Vagina (tissue), 2 donors: ENCODE results near the gene ZNF484.

ENCODE experiments used
- POLR2AphosphoS5 ChIP-seq, 2 donors: sonication (generic); formaldehyde crosslinking; IDR thresholded peaks; one replicate each; pipeline ENCODE4 v1.9.0; 2017; ENCODE audit warnings: antibody characterized with exemption in 2 of 2, mild to moderate bottlenecking in 2 of 2, low read depth in 1 of 2; ENCODE audit not compliant: insufficient read depth in 1 of 2
- TF ChIP-seq, protein P1 (sequence below), 3 experiments: fragments of 450-650 bp in 2 of 3; fragments of 200-600 bp in 1 of 3; sonication (generic) in 1 of 3; IDR thresholded peaks; one replicate each; pipeline ENCODE4 v1.5.1; 2017 to 2019; ENCODE audit warnings: antibody characterized with exemption in 3 of 3, mild to moderate bottlenecking in 2 of 3, moderate library complexity in 2 of 3

DNA sequence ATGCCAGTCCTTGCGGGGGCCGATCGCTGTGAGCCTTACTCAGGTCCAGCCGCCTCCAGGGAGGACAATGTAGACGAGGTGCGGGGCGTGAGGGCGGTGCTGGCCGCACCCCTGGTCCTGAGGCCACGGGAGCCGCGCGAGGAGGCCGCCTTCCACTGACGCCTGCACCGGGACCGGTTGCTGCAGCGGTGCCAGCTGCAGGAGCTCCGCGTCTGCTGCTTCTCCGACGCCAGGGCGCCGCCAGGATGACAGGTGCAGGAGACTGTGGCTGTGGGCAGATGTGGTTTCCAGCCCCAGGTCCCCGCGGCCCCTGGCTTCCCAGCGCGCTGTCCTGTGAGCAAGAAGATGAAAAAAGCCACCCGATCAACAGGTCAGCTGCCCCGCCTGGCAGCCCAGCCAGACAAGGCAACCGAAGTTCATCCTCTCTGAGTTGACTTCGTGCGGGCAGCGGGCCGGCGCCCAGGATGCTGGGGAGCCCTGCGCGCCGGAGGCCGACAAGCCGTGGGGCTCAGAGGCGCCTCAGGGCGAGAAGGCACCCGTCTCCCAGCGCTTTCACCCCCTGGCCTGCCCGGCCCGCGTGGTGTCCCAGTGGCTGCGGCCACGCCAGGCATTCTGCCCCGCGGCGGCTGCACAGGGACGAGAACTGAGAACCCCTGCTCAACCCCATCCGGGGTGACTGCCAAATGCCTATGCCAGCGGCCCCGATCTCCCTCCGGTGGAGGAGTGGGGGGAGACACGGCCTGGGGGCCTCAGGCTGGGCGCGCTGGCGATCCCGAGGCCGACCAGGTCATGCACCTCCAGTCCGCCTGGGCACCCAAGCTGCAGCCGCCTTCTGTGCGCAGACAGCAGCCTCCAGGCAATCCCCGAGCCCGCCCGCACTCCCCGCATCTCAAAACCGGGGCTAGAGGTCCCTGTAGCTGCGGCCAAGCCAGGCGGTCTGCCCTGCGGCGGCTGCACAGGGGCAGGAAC is 69.8 kb downstream of the ZNF484 start:
- no peak for TF ChIP-seq POLR2AphosphoS5 (IDR thresholded peaks at IDR 0.05; ENCODE audit: insufficient read depth in 1 of 2, low read depth in 1 of 2)
- TF ChIP-seq, protein P1, sequence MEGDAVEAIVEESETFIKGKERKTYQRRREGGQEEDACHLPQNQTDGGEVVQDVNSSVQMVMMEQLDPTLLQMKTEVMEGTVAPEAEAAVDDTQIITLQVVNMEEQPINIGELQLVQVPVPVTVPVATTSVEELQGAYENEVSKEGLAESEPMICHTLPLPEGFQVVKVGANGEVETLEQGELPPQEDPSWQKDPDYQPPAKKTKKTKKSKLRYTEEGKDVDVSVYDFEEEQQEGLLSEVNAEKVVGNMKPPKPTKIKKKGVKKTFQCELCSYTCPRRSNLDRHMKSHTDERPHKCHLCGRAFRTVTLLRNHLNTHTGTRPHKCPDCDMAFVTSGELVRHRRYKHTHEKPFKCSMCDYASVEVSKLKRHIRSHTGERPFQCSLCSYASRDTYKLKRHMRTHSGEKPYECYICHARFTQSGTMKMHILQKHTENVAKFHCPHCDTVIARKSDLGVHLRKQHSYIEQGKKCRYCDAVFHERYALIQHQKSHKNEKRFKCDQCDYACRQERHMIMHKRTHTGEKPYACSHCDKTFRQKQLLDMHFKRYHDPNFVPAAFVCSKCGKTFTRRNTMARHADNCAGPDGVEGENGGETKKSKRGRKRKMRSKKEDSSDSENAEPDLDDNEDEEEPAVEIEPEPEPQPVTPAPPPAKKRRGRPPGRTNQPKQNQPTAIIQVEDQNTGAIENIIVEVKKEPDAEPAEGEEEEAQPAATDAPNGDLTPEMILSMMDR (IDR thresholded peaks at IDR 0.05) = no peak
